Left lobe of liver (tissue), 2 donors: Measurements from ENCODE around the gene KRTAP10-7. TPM values are rescaled to one million over a fixed set of nuclear protein-coding genes. Genes with fewer than 3 reads are reported as not detected.
"Not testable (repeated sequence)": the region's sequence is repeated elsewhere in the genome, so short reads cannot be mapped to it uniquely, and the experiment has no call there.

ENCODE experiments used
- ATAC-seq: fragments of 200-7000 bp; cut with Tn5 transposase; one replicate; pipeline ENCODE4 v1.9.1; 2020; ENCODE audit warnings: mild to moderate bottlenecking, moderate library complexity
- DNase-seq: peaks from one replicate; pipeline ENCODE4 v3.0.0-alpha.2; 2020; ENCODE audit warnings: low spot score
- total RNA-seq: library from RNA; stranded (reverse); gene quantifications from one replicate; pipeline ENCODE4 v1.2.1, GENCODE V29; 2021
- donor health status: DM: no; HTN: no; CAD: no; lungs with moderate emphysema.
- donor health status: DM: no; HTN: yes; CAD: no.

KRTAP10-7 gene
- total RNA-seq, 1 donor from 2014 or later: not detected

GRCh38 chr21:44571844-44572782 lies 28.3 kb upstream of the KRTAP10-7 start:
- no peak for DNase-seq
- ATAC-seq: no peak

GRCh38 chr21:44572959-44573583 lies 27.3 kb upstream of the KRTAP10-7 start:
- DNase-seq (no peak), ATAC-seq (no peak)

- ATAC-seq: peak; percentile 14
- DNase-seq: not testable (repeated sequence)
These were observed 26.6 kb upstream of the KRTAP10-7 start, which contains the start of gene KRTAP10-4 for GRCh38 chr21:44573630-44574456. KRTAP10-4 (plus strand) TSS chr21:44573729; CDS start chr21:44573759, 30 bp downstream.

- ATAC-seq: peak; percentile 93
These were observed 25.7 kb upstream of the KRTAP10-7 start for GRCh38 chr21:44574457-44575306.

GRCh38 chr21:44575307-44576024 lies 24.9 kb upstream of the KRTAP10-7 start:
- ATAC-seq: no peak
- DNase-seq: no peak

More at GRCh38 chr21:44574457-44575306, 25.7 kb upstream of the KRTAP10-7 start:
- DNase-seq: peak; percentile 86

GRCh38 chr21:44576025-44576420 lies 24.4 kb upstream of the KRTAP10-7 start:
- no peak for DNase-seq
- no peak for ATAC-seq

- DNase-seq (no peak), ATAC-seq (no peak)
These were observed 21.9 kb upstream of the KRTAP10-7 start for GRCh38 chr21:44578371-44579055.

- ATAC-seq (no peak), DNase-seq (no peak)
These were observed 21.2 kb upstream of the KRTAP10-7 start for GRCh38 chr21:44579056-44579832.

- no peak for ATAC-seq
These were observed 20.6 kb upstream of the KRTAP10-7 start for GRCh38 chr21:44579833-44580144.

GRCh38 chr21:44580231-44580821 lies 20.1 kb upstream of the KRTAP10-7 start, which contains the start of gene KRTAP10-5:
KRTAP10-5 (minus strand) TSS chr21:44580604; CDS start chr21:44580578, 26 bp downstream.
- DNase-seq: peak; percentile 43

More at GRCh38 chr21:44579833-44580144, 20.6 kb upstream of the KRTAP10-7 start:
- no peak for DNase-seq

GRCh38 chr21:44581158-44581557 lies 19.2 kb upstream of the KRTAP10-7 start:
- no peak for DNase-seq

More at GRCh38 chr21:44580231-44580821, 20.1 kb upstream of the KRTAP10-7 start, which contains the start of gene KRTAP10-5:
- peak; percentile 47 for ATAC-seq

GRCh38 chr21:44582055-44582454 lies 18.3 kb upstream of the KRTAP10-7 start:
- ATAC-seq (no peak), DNase-seq (no peak)

More at GRCh38 chr21:44581158-44581557, 19.2 kb upstream of the KRTAP10-7 start:
- no peak for ATAC-seq

GRCh38 chr21:44583089-44583799 lies 17.2 kb upstream of the KRTAP10-7 start:
- peak; percentile 86 for ATAC-seq
- peak; percentile 49 for DNase-seq

GRCh38 chr21:44583800-44584147 lies 16.6 kb upstream of the KRTAP10-7 start:
- ATAC-seq (no peak), DNase-seq (no peak)

- ATAC-seq (no peak), DNase-seq (no peak)
These were observed 14.5 kb upstream of the KRTAP10-7 start for GRCh38 chr21:44585892-44586291.

- no peak for DNase-seq
- ATAC-seq: no peak
These were observed 11.3 kb upstream of the KRTAP10-7 start for GRCh38 chr21:44589094-44589493.
